T-helper 17 cell (primary cell): ENCODE data around the gene ZNF630. TPM values are rescaled to one million over a fixed set of nuclear protein-coding genes. Genes with fewer than 3 reads are reported as not detected.
"Not testable (repeated sequence)": the region's sequence is repeated elsewhere in the genome, so short reads cannot be mapped to it uniquely, and the experiment has no call there.

Experiments
- ATAC-seq: fragments of 150-1000 bp; cut with Tn5 transposase; 2 replicates; pipeline ENCODE4 v1.10.0; 2021; ENCODE audit warnings: mild to moderate bottlenecking, moderate library complexity
- DNase-seq, 3 donors: peaks; one replicate each; pipeline versions ENCODE4 v3.0.0 to v3.0.0-alpha.2; 2020 to 2021
- H3K9me3 ChIP-seq: one replicate; pipeline ENCODE4 v1.7.0; 2013; ENCODE audit warnings: low read length, mild to moderate bottlenecking; ENCODE audit not compliant: control insufficient read depth, poor library complexity, severe bottlenecking
- H3K27ac Mint-ChIP-seq: one replicate; pipeline ENCODE4 v1.8.0; 2022; ENCODE audit warnings: mild to moderate bottlenecking, moderate library complexity, mixed read lengths
- H3K27me3 Mint-ChIP-seq: one replicate; pipeline ENCODE4 v1.8.0; 2022; ENCODE audit warnings: mixed read lengths
- H3K36me3 Mint-ChIP-seq: one replicate; pipeline ENCODE4 v1.8.0; 2022; ENCODE audit warnings: low read depth, mixed read lengths
- H3K4me1 Mint-ChIP-seq: one replicate; pipeline ENCODE4 v1.8.0; 2022; ENCODE audit warnings: mild to moderate bottlenecking, mixed read lengths
- H3K4me3 Mint-ChIP-seq: one replicate; pipeline ENCODE4 v1.8.0; 2022; ENCODE audit warnings: mild to moderate bottlenecking, moderate library complexity, mixed read lengths
- total RNA-seq, 4 donors: library from RNA in 2 of 4; stranded (reverse) in 2 of 4; gene quantifications; one replicate each; pipeline ENCODE4 v1.2.3 and lab custom pipeline; 2022 to 2026

ZNF630 gene
- total RNA-seq (1 to 10 TPM; 1.3 to 2.1 TPM), total RNA-seq (lab: John Stamatoyannopoulos, UW) (2.3 to 4.5 reads per million in 2 donors)

DNA sequence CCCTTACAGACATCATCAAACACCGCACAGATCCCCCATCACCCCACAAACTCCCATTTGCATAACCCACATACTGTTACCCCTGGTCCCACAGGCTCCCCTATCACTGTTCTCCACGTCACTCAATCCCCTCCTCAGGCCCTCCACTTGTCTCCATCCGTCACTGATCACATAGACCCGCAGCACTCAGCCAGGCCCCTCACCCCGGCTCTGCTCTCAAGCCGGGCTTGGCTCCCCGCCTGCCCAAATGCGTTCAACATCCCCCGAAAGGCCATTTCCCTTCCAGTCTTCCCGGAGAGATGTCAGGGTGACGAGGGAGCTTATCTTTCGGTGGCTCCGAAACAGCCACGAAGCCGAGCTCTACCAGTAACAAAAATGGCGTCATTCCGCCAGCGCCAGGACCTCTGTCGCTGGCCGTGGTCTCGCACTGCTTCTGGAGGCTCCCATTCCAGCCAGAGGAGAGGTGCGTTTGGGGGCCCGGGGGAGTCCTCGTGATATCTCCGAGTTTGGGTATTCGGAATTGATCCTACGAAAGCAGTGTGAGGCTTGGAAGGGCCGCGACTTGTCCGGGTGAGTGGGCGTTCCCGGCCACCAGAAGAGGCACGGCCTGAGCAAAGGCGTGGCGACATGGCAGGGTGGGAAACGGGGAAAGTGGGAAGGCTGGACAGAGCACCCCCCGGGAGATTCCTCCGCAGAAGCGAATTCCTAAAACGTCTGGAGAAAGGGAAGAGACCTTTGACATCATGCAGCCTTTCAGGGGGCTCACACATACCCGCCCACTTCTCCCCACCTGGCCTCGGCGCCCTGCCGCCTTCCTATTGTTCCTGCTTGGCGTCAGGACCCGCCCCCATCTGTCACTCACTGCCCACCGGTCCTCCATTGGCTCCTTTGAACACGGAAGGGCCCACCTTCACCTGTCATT is at the start of gene ZNF630:
TSS of gene ZNF630 (minus strand) at position 577 of the 922 bp plus-strand sequence. CDS start 4,754 bp downstream, outside the sequence.
- Mint-ChIP-seq H3K4me3 (peak within 1 kb of the TSS; percentile 96), H3K4me1 (peaks cover 14% of the 10 kb centered on the region), H3K27ac (peak within 1 kb of the TSS; percentile 91), H3K27me3 (no peaks in the 10 kb centered on the region), H3K36me3 (no peaks in the 10 kb centered on the region)
- ATAC-seq, result peak; percentile 87
- H3K9me3 ChIP-seq, result no peaks in the 10 kb centered on the region
- peak; percentile 8 to 18 (median 15) for DNase-seq

DNA sequence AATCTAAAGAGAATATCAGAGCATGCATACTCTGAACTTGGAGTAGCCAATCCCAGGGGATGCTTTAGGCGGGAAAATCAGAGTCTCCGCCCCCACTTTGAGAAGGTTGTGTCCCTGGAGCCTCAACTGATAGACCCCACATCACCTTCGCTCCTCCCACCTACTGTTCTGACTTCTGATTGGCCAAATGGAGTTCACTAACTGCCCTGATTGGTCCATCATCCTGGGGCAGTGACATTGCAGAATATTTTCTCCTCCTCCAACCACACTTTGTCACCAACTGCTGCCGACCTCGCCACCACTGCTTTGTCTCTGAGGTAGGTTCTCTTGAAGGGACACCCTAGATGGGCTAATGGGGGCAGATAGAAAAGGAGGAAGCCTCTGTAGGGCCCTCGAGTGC is 36.3 kb upstream of the ZNF630 start:
- no peak overlapping the region for H3K27ac Mint-ChIP-seq
- H3K36me3 Mint-ChIP-seq, result no peaks in the 10 kb centered on the region
- no peak overlapping the region for H3K4me3 Mint-ChIP-seq
- no peak for ATAC-seq
- no peak for DNase-seq
- no peaks in the 10 kb centered on the region for H3K4me1 Mint-ChIP-seq
- H3K27me3 Mint-ChIP-seq, result no peaks in the 10 kb centered on the region
- no peaks in the 10 kb centered on the region for H3K9me3 ChIP-seq

GRCh38 chrX:48102874-48103374 is 31.5 kb upstream of the ZNF630 start:
- Mint-ChIP-seq H3K4me1 (no peaks in the 10 kb centered on the region), H3K27ac (no peak overlapping the region), H3K27me3 (no peaks in the 10 kb centered on the region), H3K36me3 (no peaks in the 10 kb centered on the region), H3K4me3 (no peak overlapping the region)
- no peak for ATAC-seq
- H3K9me3 ChIP-seq, result no peaks in the 10 kb centered on the region
- no peak for DNase-seq

DNA sequence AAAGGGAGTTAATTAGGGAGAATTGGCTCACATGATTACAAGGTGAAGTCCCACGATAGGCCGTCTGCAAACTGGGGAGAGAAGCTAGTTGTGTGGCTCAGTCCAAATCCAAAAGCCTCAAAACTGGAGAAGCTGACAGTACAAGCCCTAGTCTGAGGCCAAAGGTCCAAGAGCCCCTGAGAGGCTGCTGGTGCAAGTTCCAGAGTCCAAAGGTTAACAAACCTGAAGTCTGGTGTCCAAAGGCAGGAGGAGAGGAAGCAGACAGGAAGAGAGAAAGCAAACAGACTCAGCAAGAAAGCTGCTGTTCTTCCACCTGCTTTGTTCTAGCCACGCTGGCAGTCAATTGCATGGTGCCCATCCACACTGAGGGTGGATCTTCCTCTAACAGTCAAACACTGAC is 30.0 kb upstream of the ZNF630 start:
- H3K27me3 Mint-ChIP-seq, result no peaks in the 10 kb centered on the region
- ATAC-seq, result no peak
- no peaks in the 10 kb centered on the region for H3K9me3 ChIP-seq
- H3K27ac Mint-ChIP-seq, result no peak overlapping the region
- DNase-seq, result no peak
- H3K4me3 Mint-ChIP-seq, result no peak overlapping the region
- no peaks in the 10 kb centered on the region for H3K36me3 Mint-ChIP-seq
- no peaks in the 10 kb centered on the region for H3K4me1 Mint-ChIP-seq

DNA sequence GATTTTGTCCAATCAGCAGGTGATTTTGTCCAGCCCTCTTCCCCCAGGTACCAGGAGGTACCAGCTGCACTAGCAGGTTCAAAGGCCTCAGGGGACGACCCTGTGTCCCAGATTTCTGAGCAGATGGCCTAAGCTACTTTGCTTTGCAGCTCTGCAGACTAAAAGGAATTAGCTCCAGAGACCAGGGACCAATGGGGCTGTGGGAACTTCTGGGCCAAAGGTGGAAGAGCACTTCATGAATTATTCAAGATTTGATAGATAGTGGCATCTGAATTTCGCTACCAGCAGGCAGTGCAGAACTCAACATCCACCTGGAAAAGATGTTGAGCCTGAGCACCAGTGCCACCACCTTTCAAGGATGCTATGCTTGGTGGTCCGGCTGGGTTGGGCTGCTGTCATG is 21.1 kb upstream of the ZNF630 start:
- not testable (repeated sequence) for H3K4me1 Mint-ChIP-seq, H3K36me3 Mint-ChIP-seq, H3K27me3 Mint-ChIP-seq, DNase-seq, H3K9me3 ChIP-seq, ATAC-seq, H3K27ac Mint-ChIP-seq, H3K4me3 Mint-ChIP-seq

DNA sequence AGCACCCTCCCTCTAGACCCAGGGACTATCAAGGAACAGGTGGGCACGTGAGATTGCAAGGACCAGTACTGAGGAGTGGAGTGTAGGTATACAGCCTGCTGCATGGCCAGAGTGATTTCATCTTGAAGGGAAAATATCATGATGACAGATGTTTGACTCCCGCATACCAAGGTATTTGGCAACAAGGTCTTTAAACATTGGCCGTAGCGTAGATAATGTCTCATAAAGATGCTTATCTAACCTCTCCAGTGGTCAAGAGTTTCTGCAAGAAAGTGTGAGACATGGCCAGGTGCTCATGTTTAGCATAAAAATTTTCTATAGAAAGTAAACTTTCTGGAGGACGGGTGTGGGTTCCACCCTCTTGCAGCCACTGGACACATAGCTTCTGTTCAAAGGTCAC is 18.7 kb upstream of the ZNF630 start:
- no peak overlapping the region for H3K27ac Mint-ChIP-seq
- peaks cover 2% of the 10 kb centered on the region for H3K36me3 Mint-ChIP-seq
- no peak for ATAC-seq
- no peak for DNase-seq
- H3K4me3 Mint-ChIP-seq, result no peak overlapping the region
- H3K4me1 Mint-ChIP-seq, result no peaks in the 10 kb centered on the region
- H3K27me3 Mint-ChIP-seq, result no peaks in the 10 kb centered on the region
- H3K9me3 ChIP-seq, result no peaks in the 10 kb centered on the region

DNA sequence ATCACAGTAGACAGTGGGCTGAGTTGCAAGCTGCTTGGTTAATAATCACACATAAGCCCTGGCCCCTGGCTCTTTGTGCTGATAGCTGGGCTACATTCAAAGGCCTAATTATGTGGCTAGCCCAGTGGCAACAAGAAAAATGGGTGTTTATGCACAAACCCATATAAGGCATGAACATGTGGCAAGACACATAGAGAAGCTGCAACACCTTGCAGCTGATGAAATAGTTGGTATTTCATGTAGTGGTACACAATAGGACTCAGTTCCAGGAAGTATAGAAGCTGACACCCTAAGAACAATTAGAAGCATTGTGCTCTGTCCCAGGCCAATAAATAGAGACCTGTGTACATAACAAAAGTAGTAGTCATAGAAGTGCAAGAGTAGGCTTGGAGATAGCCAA is 14.6 kb upstream of the ZNF630 start:
- Mint-ChIP-seq H3K4me1 (peaks cover 2% of the 10 kb centered on the region), H3K27ac (no peak overlapping the region), H3K4me3 (no peak overlapping the region), H3K36me3 (peaks cover 1% of the 10 kb centered on the region), H3K27me3 (no peaks in the 10 kb centered on the region)
- DNase-seq, result no peak
- no peaks in the 10 kb centered on the region for H3K9me3 ChIP-seq
- ATAC-seq, result no peak

DNA sequence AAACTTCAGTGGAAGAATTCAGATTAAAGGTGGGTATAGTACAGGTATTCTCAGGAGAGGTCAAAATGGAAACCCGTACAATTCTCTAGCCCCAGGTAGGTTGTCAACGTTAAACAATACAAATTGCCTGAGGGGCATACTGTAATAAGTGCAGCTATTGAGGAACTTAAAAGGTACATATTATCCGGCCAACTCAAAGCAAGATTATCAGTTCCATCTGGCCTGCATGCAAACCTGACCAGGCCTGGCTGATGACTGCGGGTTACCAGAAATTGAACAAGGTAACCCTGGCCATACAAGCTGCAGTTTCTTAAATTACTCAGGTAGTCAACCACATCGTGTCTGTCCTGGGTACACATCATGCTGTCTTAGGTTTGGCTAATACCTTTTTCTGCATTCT is 12.3 kb upstream of the ZNF630 start:
- H3K4me1 Mint-ChIP-seq, result peaks cover 2% of the 10 kb centered on the region
- H3K27me3 Mint-ChIP-seq, result no peaks in the 10 kb centered on the region
- no peaks in the 10 kb centered on the region for H3K9me3 ChIP-seq
- H3K4me3 Mint-ChIP-seq, result no peak overlapping the region
- H3K27ac Mint-ChIP-seq, result no peak overlapping the region
- DNase-seq (no peak), ATAC-seq (no peak)
- no peaks in the 10 kb centered on the region for H3K36me3 Mint-ChIP-seq

- DNase-seq (peak in 2 of 3 donors; percentile 9 to 21), ATAC-seq (peak; percentile 75)
- no peaks in the 10 kb centered on the region for H3K9me3 ChIP-seq
- H3K4me1 Mint-ChIP-seq, result peaks cover 2% of the 10 kb centered on the region
- no peak overlapping the region for H3K27ac Mint-ChIP-seq
- H3K27me3 Mint-ChIP-seq, result no peaks in the 10 kb centered on the region
- no peak overlapping the region for H3K4me3 Mint-ChIP-seq
- no peaks in the 10 kb centered on the region for H3K36me3 Mint-ChIP-seq
Measured at GRCh38 chrX:48083212-48083611, 11.8 kb upstream of the ZNF630 start.

DNA sequence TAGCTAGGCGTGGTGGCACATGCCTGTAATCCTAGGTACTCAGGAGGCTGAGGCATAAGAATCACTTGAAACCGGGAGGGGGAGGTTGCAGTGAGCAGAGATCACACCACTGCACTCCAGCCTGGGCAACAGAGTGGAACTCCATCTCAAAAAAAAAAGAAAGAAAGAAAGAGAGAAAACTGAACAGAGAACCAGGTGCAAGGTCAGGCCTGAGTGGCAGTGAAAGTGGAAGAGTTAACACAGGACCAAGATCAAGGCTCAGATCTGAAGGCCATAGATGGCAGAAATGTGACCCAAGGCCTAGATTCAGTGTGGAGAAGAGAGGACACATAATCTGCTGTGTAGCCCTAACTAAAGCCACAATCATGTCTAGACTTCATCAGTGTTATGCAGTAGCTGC is 4.9 kb upstream of the ZNF630 start:
- ATAC-seq (no peak), DNase-seq (no peak)
- Mint-ChIP-seq H3K4me1 (peaks cover 6% of the 10 kb centered on the region), H3K27ac (no peak overlapping the region), H3K4me3 (no peak overlapping the region), H3K36me3 (no peaks in the 10 kb centered on the region), H3K27me3 (no peaks in the 10 kb centered on the region)
- H3K9me3 ChIP-seq, result no peaks in the 10 kb centered on the region

DNA sequence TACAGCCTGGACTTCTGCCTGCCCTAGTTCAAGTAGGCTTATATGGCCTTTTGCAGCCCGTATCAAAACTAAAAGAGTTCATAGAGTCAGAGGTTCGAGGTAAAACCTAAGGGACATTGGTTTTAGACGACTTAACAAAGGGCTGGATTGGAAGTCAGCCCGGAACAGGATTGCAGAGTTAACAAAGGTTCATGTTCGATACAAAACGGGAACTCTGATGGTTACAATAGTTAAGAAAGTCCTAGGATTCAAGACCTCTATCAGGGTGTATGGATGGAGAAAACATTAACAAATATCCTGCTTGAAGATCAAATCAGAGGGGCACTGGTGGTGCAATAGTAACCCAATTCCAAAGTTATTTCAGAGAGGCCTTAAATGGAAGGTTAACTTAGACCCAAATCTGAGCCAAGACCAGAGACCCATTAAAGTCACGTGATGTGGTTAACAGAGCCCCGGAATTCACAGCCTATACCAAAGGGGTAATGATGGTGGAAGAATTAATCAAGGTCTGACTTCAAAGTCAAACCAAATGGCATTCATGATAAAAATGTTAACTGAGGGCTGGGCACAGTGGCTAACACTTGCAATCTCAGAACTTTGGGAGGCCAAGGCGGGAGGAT is 656 bp upstream of the ZNF630 start:
- DNase-seq, result no peak
- no peaks in the 10 kb centered on the region for H3K36me3 Mint-ChIP-seq
- H3K27me3 Mint-ChIP-seq, result no peaks in the 10 kb centered on the region
- no peaks in the 10 kb centered on the region for H3K9me3 ChIP-seq
- peaks cover 14% of the 10 kb centered on the region for H3K4me1 Mint-ChIP-seq
- no peak for ATAC-seq
- H3K4me3 Mint-ChIP-seq, result peak overlapping the region; percentile 96
- peak overlapping the region; percentile 91 for H3K27ac Mint-ChIP-seq

- ATAC-seq, result no peak
- H3K9me3 ChIP-seq, result no peaks in the 10 kb centered on the region
- Mint-ChIP-seq H3K27ac (peak overlapping the region; percentile 30), H3K36me3 (no peaks in the 10 kb centered on the region), H3K4me3 (no peak overlapping the region), H3K27me3 (no peaks in the 10 kb centered on the region), H3K4me1 (peaks cover 14% of the 10 kb centered on the region)
- DNase-seq, result no peak
Measured at GRCh38 chrX:48068096-48068887, 3.1 kb downstream of the ZNF630 start.

GRCh38 chrX:48064261-48064660 is 7.2 kb downstream of the ZNF630 start:
- no peaks in the 10 kb centered on the region for H3K27me3 Mint-ChIP-seq
- ATAC-seq (no peak), DNase-seq (no peak)
- H3K27ac Mint-ChIP-seq, result no peak overlapping the region
- no peak overlapping the region for H3K4me3 Mint-ChIP-seq
- H3K4me1 Mint-ChIP-seq, result no peaks in the 10 kb centered on the region
- peaks cover 8% of the 10 kb centered on the region for H3K36me3 Mint-ChIP-seq
- no peaks in the 10 kb centered on the region for H3K9me3 ChIP-seq
